Urothelium cell line (cell line): Measurements from ENCODE around the gene HSD17B13.

Experiments
- DNase-seq: peaks from one replicate; pipeline ENCODE4 v3.0.0; 2011; ENCODE audit warnings: low spot score, mixed read lengths
- FAIRE-seq: peaks from 2 replicates; lab custom pipeline; 2011; peaks lifted over from hg19 to GRCh38; lab: Jason Lieb, UNC

HSD17B13 gene

GRCh38 chr4:87270825-87271224 is 51.9 kb downstream of the HSD17B13 start:
- no peak for FAIRE-seq
- DNase-seq, result no peak

- DNase-seq, result peak; percentile 56
- no peak for FAIRE-seq
Measured at GRCh38 chr4:87270144-87270543, 52.5 kb downstream of the HSD17B13 start.

- FAIRE-seq, result no peak
Measured at GRCh38 chr4:87268411-87268810, 54.3 kb downstream of the HSD17B13 start.

GRCh38 chr4:87266986-87267385 is 55.7 kb downstream of the HSD17B13 start:
- DNase-seq, result no peak
- no peak for FAIRE-seq

More at GRCh38 chr4:87268411-87268810, 54.3 kb downstream of the HSD17B13 start:
- no peak for DNase-seq

GRCh38 chr4:87262886-87263285 is 59.8 kb downstream of the HSD17B13 start:
- no peak for DNase-seq
- no peak for FAIRE-seq

- no peak for DNase-seq
- no peak for FAIRE-seq
Measured at GRCh38 chr4:87260477-87260876, 62.2 kb downstream of the HSD17B13 start.

GRCh38 chr4:87258677-87259076 is 64.0 kb downstream of the HSD17B13 start:
- DNase-seq, result no peak

GRCh38 chr4:87257523-87257922 is 65.2 kb downstream of the HSD17B13 start:
- FAIRE-seq (no peak), DNase-seq (no peak)

More at GRCh38 chr4:87258677-87259076, 64.0 kb downstream of the HSD17B13 start:
- no peak for FAIRE-seq

- FAIRE-seq (no peak), DNase-seq (no peak)
Measured at GRCh38 chr4:87255755-87256154, 66.9 kb downstream of the HSD17B13 start.
